HCT116 (cell line): ENCODE results near the gene ZCCHC10.

ENCODE experiments used
- CTCF ChIP-seq, 3 experiments: fragments of 200-600 bp in 1 of 3; sonication (generic) in 1 of 3; IDR thresholded peaks in 2 of 3; conservative IDR thresholded peaks in 1 of 3; 2 replicates each; pipeline ENCODE4 v1.5.1; 2012 to 2017; ENCODE audit warnings: low read depth in 2 of 3, low read length in 2 of 3, antibody characterized with exemption in 1 of 3, borderline replicate concordance in 1 of 3, control low read depth in 1 of 3, mild to moderate bottlenecking in 1 of 3, mixed read lengths in 1 of 3, mixed run types in 1 of 3, moderate library complexity in 1 of 3; ENCODE audit not compliant: insufficient read depth in 1 of 3
- EZH2 ChIP-seq: fragments of 200-600 bp; sonication (generic); IDR thresholded peaks from 2 replicates; pipeline ENCODE4 v1.6.1; 2017; ENCODE audit warnings: antibody characterized with exemption, mixed run types
- EZH2phosphoT487 ChIP-seq: fragments of 200-600 bp; IDR thresholded peaks from 2 replicates; pipeline ENCODE4 v1.6.1; 2018; ENCODE audit warnings: antibody characterized with exemption, borderline replicate concordance
- MAX ChIP-seq: IDR thresholded peaks from 2 replicates; pipeline ENCODE4 v1.6.1; 2012
- POLR2A ChIP-seq: IDR thresholded peaks from 2 replicates; pipeline ENCODE4 v1.7.0; 2011; ENCODE audit warnings: borderline replicate concordance; ENCODE audit not compliant: insufficient read depth, insufficient read length; ENCODE audit errors: extremely low read depth
- POLR2AphosphoS5 ChIP-seq: IDR thresholded peaks from 2 replicates; pipeline ENCODE4 v1.6.1; 2011; ENCODE audit warnings: mild to moderate bottlenecking, low read depth, low read length, moderate library complexity
- RAD21 ChIP-seq: IDR thresholded peaks from 2 replicates; pipeline ENCODE4 v1.6.1; 2012; ENCODE audit warnings: low read depth, mild to moderate bottlenecking
- REST ChIP-seq: IDR thresholded peaks from 2 replicates; pipeline ENCODE4 v1.6.1; 2012; ENCODE audit warnings: low read depth
- SIN3A ChIP-seq: IDR thresholded peaks from 2 replicates; pipeline ENCODE4 v1.6.1; 2012; ENCODE audit warnings: low read depth
- SP1 ChIP-seq: IDR thresholded peaks from 2 replicates; pipeline ENCODE4 v1.6.1; 2012; ENCODE audit warnings: low read depth
- SRF ChIP-seq: IDR thresholded peaks from 2 replicates; pipeline ENCODE4 v1.6.1; 2012; ENCODE audit warnings: low read depth
- TCF7L2 ChIP-seq: IDR thresholded peaks from 2 replicates; pipeline ENCODE4 v1.7.0; 2011; ENCODE audit warnings: borderline replicate concordance, inconsistent platforms; ENCODE audit not compliant: insufficient read depth, insufficient read length; ENCODE audit errors: extremely low read depth

- TF ChIP-seq POLR2A = peak; percentile 78
- TF ChIP-seq RAD21 = no peak
- no peak for TF ChIP-seq CTCF (IDR thresholded peaks at IDR 0.05 in 2 of 3, conservative IDR thresholded peaks at IDR 0.05 in 1 of 3; ENCODE audit: borderline replicate concordance in 1 of 3, insufficient read depth in 1 of 3, low read depth in 2 of 3, low read length in 2 of 3)
- TF ChIP-seq TCF7L2 = no peak
- TF ChIP-seq SIN3A = peak; percentile 95
- no peak for TF ChIP-seq SRF
- TF ChIP-seq EZH2 = no peak
- no peak for TF ChIP-seq EZH2phosphoT487
- peak; percentile 95 for TF ChIP-seq MAX
- peak; percentile 58; the same call in 1 of the 2 replicates for TF ChIP-seq SP1
- TF ChIP-seq POLR2AphosphoS5 = peak; percentile 96
- no peak for TF ChIP-seq REST
These were observed 62.9 kb downstream of the ZCCHC10 start, which contains the start of gene AFF4 for GRCh38 chr5:132963171-132964104.
